Activated effector memory CD4-positive, alpha-beta T cell treated with anti-CD3 and anti-CD28 coated beads, Interleukin-2, amount 50 U/mL, for 16 hours (primary cell): ENCODE measurements around the gene TDRD10.
"Not testable (repeated sequence)": the region's sequence is repeated elsewhere in the genome, so short reads cannot be mapped to it uniquely, and the experiment has no call there.

Source experiments
- DNase-seq: peaks from one replicate; pipeline ENCODE4 v3.0.0-alpha.2; 2020

TDRD10 gene

GRCh38 chr1:154520333-154520732, 18.3 kb downstream of the TDRD10 start:
- DNase-seq: no peak

- no peak for DNase-seq
These were observed 19.7 kb downstream of the TDRD10 start for GRCh38 chr1:154521695-154522094.

- DNase-seq: no peak
These were observed 22.9 kb downstream of the TDRD10 start for GRCh38 chr1:154524881-154525280.

GRCh38 chr1:154527192-154527591, 25.2 kb downstream of the TDRD10 start:
- no peak for DNase-seq

GRCh38 chr1:154529308-154529707, 27.3 kb downstream of the TDRD10 start:
- DNase-seq: no peak

- DNase-seq: not testable (repeated sequence)
These were observed 29.9 kb downstream of the TDRD10 start for GRCh38 chr1:154531950-154532349.

- DNase-seq: no peak
These were observed 32.2 kb downstream of the TDRD10 start for GRCh38 chr1:154533952-154534844.

- DNase-seq: no peak
These were observed 34.6 kb downstream of the TDRD10 start for GRCh38 chr1:154536570-154536969.

GRCh38 chr1:154539486-154540483, 37.8 kb downstream of the TDRD10 start:
- DNase-seq: no peak

GRCh38 chr1:154541231-154541630, 39.2 kb downstream of the TDRD10 start:
- no peak for DNase-seq

- DNase-seq: peak; percentile 81
These were observed 44.4 kb downstream of the TDRD10 start for GRCh38 chr1:154546264-154547063.

- DNase-seq: no peak
These were observed 45.2 kb downstream of the TDRD10 start for GRCh38 chr1:154547105-154547732.

- no peak for DNase-seq
These were observed 46.0 kb downstream of the TDRD10 start for GRCh38 chr1:154548028-154548427.

GRCh38 chr1:154549202-154549770, 47.3 kb downstream of the TDRD10 start:
- no peak for DNase-seq

- no peak for DNase-seq
These were observed 48.1 kb downstream of the TDRD10 start for GRCh38 chr1:154550070-154550469.

- DNase-seq: no peak
These were observed 48.6 kb downstream of the TDRD10 start for GRCh38 chr1:154550657-154551056.

GRCh38 chr1:154551474-154551873, 49.5 kb downstream of the TDRD10 start:
- no peak for DNase-seq

GRCh38 chr1:154552036-154552435, 50.0 kb downstream of the TDRD10 start:
- no peak for DNase-seq

- no peak for DNase-seq
These were observed 51.3 kb downstream of the TDRD10 start for GRCh38 chr1:154553056-154554030.

- DNase-seq: no peak
These were observed 54.4 kb downstream of the TDRD10 start for GRCh38 chr1:154556422-154556821.
